ENCODE data around the gene CSRP3. TPM values are rescaled to one million over a fixed set of nuclear protein-coding genes. Genes with fewer than 3 reads are reported as not detected.

Gene CSRP3
- total RNA-seq, 2 donors from 2014 or later = 0.35 TPM; not detected in 1

- H3K27me3 ChIP-seq = no peaks in the 10 kb centered on the region
- H3K4me1 ChIP-seq = no peaks in the 10 kb centered on the region
- no peak for TF ChIP-seq CTCF (IDR thresholded peaks at IDR 0.05)
- H3K4me3 ChIP-seq = no peak overlapping the region
- no peaks in the 10 kb centered on the region for H3K9me3 ChIP-seq
- H3K27ac ChIP-seq = no peak overlapping the region
- no peaks in the 10 kb centered on the region for H3K36me3 ChIP-seq
- no peak for DNase-seq
- H3K9ac ChIP-seq (ENCODE audit: low read depth in 2 of 2, low read length in 2 of 2) = no peak overlapping the region
- intact Hi-C loops (cut with DNase I) = no loop called here
These were observed 14.5 kb downstream of the CSRP3 start for GRCh38 chr11:19187114-19187832.

- Histone ChIP-seq H3K4me3 (no peak overlapping the region), H3K9me3 (no peaks in the 10 kb centered on the region), H3K36me3 (no peaks in the 10 kb centered on the region), H3K27me3 (no peaks in the 10 kb centered on the region), H3K9ac (ENCODE audit: low read depth in 2 of 2, low read length in 2 of 2) (no peak overlapping the region), H3K27ac (no peak overlapping the region), H3K4me1 (no peaks in the 10 kb centered on the region)
- no peak for TF ChIP-seq CTCF (IDR thresholded peaks at IDR 0.05)
- no peak for DNase-seq
- intact Hi-C loops (cut with DNase I) = no loop called here
These were observed 16.2 kb downstream of the CSRP3 start for GRCh38 chr11:19185516-19186052.

- H3K4me3 ChIP-seq = no peak overlapping the region
- intact Hi-C loops (cut with DNase I) = no loop called here
- no peak overlapping the region for H3K9ac ChIP-seq (ENCODE audit: low read depth in 2 of 2, low read length in 2 of 2)
- no peak overlapping the region for H3K27ac ChIP-seq
- H3K36me3 ChIP-seq = no peaks in the 10 kb centered on the region
- no peak for TF ChIP-seq CTCF (IDR thresholded peaks at IDR 0.05)
- no peaks in the 10 kb centered on the region for H3K27me3 ChIP-seq
- no peaks in the 10 kb centered on the region for H3K9me3 ChIP-seq
- no peak for DNase-seq
- H3K4me1 ChIP-seq = no peaks in the 10 kb centered on the region
These were observed 16.7 kb downstream of the CSRP3 start for GRCh38 chr11:19185036-19185435.

- no peaks in the 10 kb centered on the region for H3K9me3 ChIP-seq
- H3K9ac ChIP-seq (ENCODE audit: low read depth in 2 of 2, low read length in 2 of 2) = no peak overlapping the region
These were observed 18.1 kb downstream of the CSRP3 start for GRCh38 chr11:19183646-19184045.

GRCh38 chr11:19181531-19182261 is 20.1 kb downstream of the CSRP3 start:
- Histone ChIP-seq H3K36me3 (no peaks in the 10 kb centered on the region), H3K9me3 (no peaks in the 10 kb centered on the region), H3K9ac (ENCODE audit: low read depth in 2 of 2, low read length in 2 of 2) (no peak overlapping the region), H3K27ac (no peak overlapping the region), H3K4me1 (no peaks in the 10 kb centered on the region), H3K27me3 (no peaks in the 10 kb centered on the region), H3K4me3 (no peak overlapping the region)
- no peak for TF ChIP-seq CTCF (IDR thresholded peaks at IDR 0.05)
- DNase-seq = no peak
- intact Hi-C loops (cut with DNase I) = no loop called here

More at GRCh38 chr11:19183646-19184045, 18.1 kb downstream of the CSRP3 start:
- Histone ChIP-seq H3K36me3 (no peaks in the 10 kb centered on the region), H3K27ac (no peak overlapping the region), H3K4me3 (no peak overlapping the region), H3K27me3 (no peaks in the 10 kb centered on the region), H3K4me1 (no peaks in the 10 kb centered on the region)
- intact Hi-C loops (cut with DNase I) = no loop called here
- TF ChIP-seq CTCF (IDR thresholded peaks at IDR 0.05) = no peak
- DNase-seq = no peak
